K562 (cell line): ENCODE results near the gene P4HB. TPM values are rescaled to one million over a fixed set of nuclear protein-coding genes. Genes with fewer than 3 reads are reported as not detected.

ENCODE experiments used
- ATAC-seq: fragments of 200-7000 bp; cut with Tn5 transposase; 3 replicates; pipeline ENCODE4 v1.9.1; 2020; ENCODE audit warnings: moderate library complexity
- BruUV-seq: library from RNA; stranded (reverse); fragments of 400-500 nt; replicated peaks from 2 replicates; lab custom pipeline; 2021; lab: Mats Ljungman, UMichigan
- CTCF ChIA-PET: fragments of 300-600 bp; formaldehyde crosslinking; extraction: SDS; loops from one replicate; lab custom pipeline; 2021; ENCODE audit warnings: low intra/inter-chr PET ratio; lab: Yijun Ruan, JAX
- POLR2A ChIA-PET: fragments of 300-600, 350-650 bp; sonication (Branson Sonifier 250); formaldehyde crosslinking; extraction: SDS; loops from one replicate; lab custom pipeline; 2021; ENCODE audit warnings: antibody characterized with exemption, inconsistent platforms; lab: Yijun Ruan, JAX
- DNase-seq, 4 experiments: peaks; one replicate each; pipeline versions ENCODE4 v3.0.0 to v3.0.0-alpha.2; 2011 to 2018; ENCODE audit warnings: low spot score in 3 of 4, mixed read lengths in 3 of 4; ENCODE audit errors: extremely low read depth in 1 of 4
- FAIRE-seq: peaks from 2 replicates; lab custom pipeline; 2011; peaks lifted over from hg19 to GRCh38; lab: Jason Lieb, UNC
- H2AFZ ChIP-seq: 2 replicates; pipeline ENCODE4 v1.6.0; 2011; ENCODE audit warnings: low read depth, low read length, control low read depth, inconsistent platforms
- H3K27ac ChIP-seq: fragments of 200-600 bp; 3 replicates; pipeline ENCODE4 v1.8.0; 2011; ENCODE audit warnings: low read depth, mild to moderate bottlenecking, control low read depth, inconsistent platforms, low read length, moderate library complexity, mixed read lengths; ENCODE audit errors: extremely low read depth
- H3K27me3 ChIP-seq, 2 experiments: fragments of 300-600 bp in 1 of 2; 2 replicates in 1 of 2; 3 replicates in 1 of 2; pipeline versions ENCODE4 v1.6.0 to v1.8.0; 2011; ENCODE audit warnings: inconsistent platforms in 2 of 2, low read length in 2 of 2, mild to moderate bottlenecking in 1 of 2, mixed read lengths in 1 of 2, moderate library complexity in 1 of 2; ENCODE audit not compliant: control insufficient read depth in 2 of 2, insufficient read depth in 2 of 2
- H3K36me3 ChIP-seq: fragments of 300-600 bp; 3 replicates; pipeline ENCODE4 v1.8.0; 2011; ENCODE audit warnings: mild to moderate bottlenecking, low read length, inconsistent platforms; ENCODE audit not compliant: control insufficient read depth, insufficient read depth
- H3K4me1 ChIP-seq, 2 experiments: fragments of 200-600 bp in 1 of 2; replicated peaks in 1 of 2; 2 replicates in 1 of 2; 3 replicates in 1 of 2; pipeline versions ENCODE4 v1.5.1 to v1.8.0; 2011; ENCODE audit warnings: inconsistent platforms in 2 of 2, low read length in 2 of 2, mild to moderate bottlenecking in 1 of 2, mixed read lengths in 1 of 2, moderate library complexity in 1 of 2; ENCODE audit not compliant: control insufficient read depth in 2 of 2, insufficient read depth in 2 of 2
- H3K4me2 ChIP-seq: 2 replicates; pipeline ENCODE4 v1.6.1; 2011; ENCODE audit warnings: low read length, control low read depth, inconsistent platforms, mixed read lengths; ENCODE audit not compliant: insufficient read depth
- H3K4me3 ChIP-seq: fragments of 200-600 bp; sonication (generic), shearing (Covaris generic); 2 replicates; pipeline ENCODE4 v1.5.1; 2016; ENCODE audit warnings: control low read depth, inconsistent platforms
- H3K79me2 ChIP-seq: fragments of 200-600 bp; 3 replicates; pipeline ENCODE4 v1.8.0; 2011; ENCODE audit warnings: low read length, inconsistent platforms; ENCODE audit not compliant: control insufficient read depth, insufficient read depth
- H3K9ac ChIP-seq, 2 experiments: 2 replicates each; pipeline versions ENCODE4 v1.6.0 to v1.6.1; 2011; ENCODE audit warnings: low read depth in 2 of 2, low read length in 2 of 2, control low read depth in 1 of 2, inconsistent platforms in 1 of 2, mild to moderate bottlenecking in 1 of 2, mixed read lengths in 1 of 2; ENCODE audit not compliant: insufficient read depth in 1 of 2
- H3K9me1 ChIP-seq: one replicate; pipeline ENCODE4 v1.6.0; 2011; ENCODE audit warnings: inconsistent platforms, mild to moderate bottlenecking, low read length, moderate library complexity; ENCODE audit not compliant: control insufficient read depth, insufficient read depth
- H3K9me3 ChIP-seq: replicated peaks from 2 replicates; pipeline ENCODE4 v1.5.1; 2011; ENCODE audit warnings: low read depth, low read length, inconsistent platforms; ENCODE audit not compliant: control insufficient read depth, insufficient read depth
- H4K20me1 ChIP-seq: replicated peaks from 2 replicates; pipeline ENCODE4 v1.6.1; 2011; ENCODE audit warnings: low read length, inconsistent platforms, mixed read lengths; ENCODE audit not compliant: control insufficient read depth, insufficient read depth
- YY1 ChIP-seq, 3 experiments: IDR thresholded peaks; 2 replicates each; pipeline ENCODE4 v1.6.1; 2011; ENCODE audit warnings: low read length in 2 of 3, mild to moderate bottlenecking in 2 of 3, moderate library complexity in 2 of 3, borderline replicate concordance in 1 of 3, control low read depth in 1 of 3, low read depth in 1 of 3; ENCODE audit not compliant: insufficient read depth in 3 of 3, insufficient replicate concordance in 2 of 3, control insufficient read depth in 1 of 3, insufficient read length in 1 of 3; ENCODE audit errors: extremely low read depth in 1 of 3
- WGBS: fragments of 100-300 bp; shearing (Covaris generic); methylation state at CpG from one replicate; pipeline ENCODE4 v1.1.6; 2016; ENCODE audit warnings: low coverage, mixed read lengths; ENCODE audit not compliant: insufficient coverage; ENCODE audit errors: missing lambda C conversion rate; 5-methylcytosine and 5-hydroxymethylcytosine counted together
- in situ Hi-C: fragments of 300-500 bp; cut with MboI; formaldehyde crosslinking; loops from 4 replicates; pipeline ENCODE4 v1.15.0; 2018; ENCODE audit warnings: inconsistent platforms, mixed read lengths
- intact Hi-C: fragments of 100-400 bp; cut with micrococcal nuclease; formaldehyde crosslinking; loops from 2 replicates; pipeline ENCODE4 v1.14.2; 2022
- polyA plus RNA-seq, 8 experiments: library from polyadenylated mRNA; depleted of rRNA in 4 of 8; stranded (reverse) in 5 of 8; unstranded in 3 of 8; fragments of >200 nt; fragmentation: Nextera tagmentation in 2 of 8; fragmentation: Illumina TruSeq in 1 of 8; extraction: Ambion mirVana in 2 of 8; extraction: Trizol in 1 of 8; gene quantifications; 2 replicates each; pipeline versions ENCODE4 v1.2.1 to v1.2.3, GENCODE V29; 2011 to 2014; ENCODE audit warnings: inconsistent platforms in 1 of 8, missing spikeins in 1 of 8
- total RNA-seq, 7 experiments: library from RNA; depleted of rRNA in 6 of 7; stranded (reverse); fragments of >200 nt in 6 of 7; fragmentation: Illumina TruSeq in 2 of 7; extraction: Trizol in 2 of 7; gene quantifications; 2 replicates each; pipeline versions ENCODE4 v1.2.1 to v1.2.3, GENCODE V29; 2011 to 2021; ENCODE audit warnings: low replicate concordance in 1 of 7
- TF ChIP-seq, protein P1 (sequence below), 2 experiments: IDR thresholded peaks; 2 replicates each; pipeline ENCODE4 v1.6.1; 2011; ENCODE audit warnings: borderline replicate concordance in 1 of 2, control low read depth in 1 of 2, low read depth in 1 of 2, low read length in 1 of 2, mild to moderate bottlenecking in 1 of 2, mixed read lengths in 1 of 2, moderate library complexity in 1 of 2; ENCODE audit not compliant: insufficient read depth in 1 of 2, insufficient read length in 1 of 2, poor library complexity in 1 of 2, severe bottlenecking in 1 of 2; ENCODE audit errors: extremely low read depth in 1 of 2
- TF ChIP-seq, protein P2 (sequence below): sonication (generic); formaldehyde crosslinking; IDR thresholded peaks from 2 replicates; pipeline ENCODE4 v1.8.0; 2022; ENCODE audit warnings: missing genetic modification reagents, mild to moderate bottlenecking, moderate library complexity, borderline replicate concordance
- TF ChIP-seq, protein P3 (sequence below): fragments of 250-450 bp; sonication (Bioruptor Pico); IDR thresholded peaks from 2 replicates; pipeline ENCODE4 v1.5.0; 2021; ENCODE audit warnings: mild to moderate bottlenecking, borderline replicate concordance

The P4HB gene
- total and polyA plus RNA-seq, 9 of the 15 experiments (the other 6 are each of a cell fraction or from before 2014, with no cell fraction given): 4.4 to 645 (median 325) TPM

DNA sequence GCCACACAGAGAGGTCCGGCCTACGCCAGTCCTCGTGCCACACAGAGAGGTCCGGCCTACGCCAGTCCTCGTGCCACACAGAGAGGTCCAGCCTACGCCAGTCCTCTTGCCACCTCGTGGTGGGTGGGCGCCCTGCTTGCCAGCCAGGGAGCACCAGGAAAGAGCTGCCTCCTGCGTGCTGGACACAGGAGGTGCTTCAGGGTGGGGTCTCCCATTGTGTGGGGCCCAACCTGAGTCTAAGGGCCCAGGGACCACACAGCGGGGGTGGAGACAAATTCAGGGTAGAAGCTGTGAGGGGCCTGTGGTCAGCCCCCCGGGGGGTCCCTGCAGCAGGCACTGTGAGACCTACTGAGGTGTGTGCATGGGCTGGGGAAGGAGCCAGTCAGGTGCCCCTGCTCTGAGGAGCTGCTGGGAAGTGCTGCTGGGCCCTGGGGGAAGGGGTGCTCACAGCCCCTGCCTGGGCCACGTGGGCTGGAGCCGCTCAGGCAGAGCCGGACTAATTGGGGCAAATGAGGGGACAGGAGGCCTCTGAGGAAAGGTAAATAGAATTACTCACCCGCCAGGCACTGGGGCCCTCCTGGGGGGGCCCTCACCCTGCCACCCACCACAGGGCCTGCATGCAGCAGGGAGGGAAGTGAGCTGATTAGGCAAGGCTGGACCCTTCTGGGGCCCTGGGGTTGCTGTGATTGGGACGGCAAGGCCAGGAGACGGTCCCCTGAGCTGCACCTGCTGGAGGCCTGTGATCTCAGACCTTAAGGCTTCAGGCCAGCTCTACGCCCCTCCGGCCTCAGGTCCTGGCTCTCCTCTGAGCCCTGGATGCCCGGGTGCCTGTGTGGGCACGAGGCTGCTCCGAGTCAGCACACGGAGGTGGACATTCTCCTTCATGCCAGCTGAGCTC, 45.3 kb downstream of the P4HB start (continued):
- TF ChIP-seq, protein P1, sequence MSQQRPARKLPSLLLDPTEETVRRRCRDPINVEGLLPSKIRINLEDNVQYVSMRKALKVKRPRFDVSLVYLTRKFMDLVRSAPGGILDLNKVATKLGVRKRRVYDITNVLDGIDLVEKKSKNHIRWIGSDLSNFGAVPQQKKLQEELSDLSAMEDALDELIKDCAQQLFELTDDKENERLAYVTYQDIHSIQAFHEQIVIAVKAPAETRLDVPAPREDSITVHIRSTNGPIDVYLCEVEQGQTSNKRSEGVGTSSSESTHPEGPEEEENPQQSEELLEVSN (IDR thresholded peaks at IDR 0.05; ENCODE audit: borderline replicate concordance in 1 of 2, extremely low read depth in 1 of 2, insufficient read depth in 1 of 2, insufficient read length in 1 of 2, low read depth in 1 of 2, low read length in 1 of 2, poor library complexity in 1 of 2, severe bottlenecking in 1 of 2): peak in 1 of 2 experiments; percentile 51

DNA sequence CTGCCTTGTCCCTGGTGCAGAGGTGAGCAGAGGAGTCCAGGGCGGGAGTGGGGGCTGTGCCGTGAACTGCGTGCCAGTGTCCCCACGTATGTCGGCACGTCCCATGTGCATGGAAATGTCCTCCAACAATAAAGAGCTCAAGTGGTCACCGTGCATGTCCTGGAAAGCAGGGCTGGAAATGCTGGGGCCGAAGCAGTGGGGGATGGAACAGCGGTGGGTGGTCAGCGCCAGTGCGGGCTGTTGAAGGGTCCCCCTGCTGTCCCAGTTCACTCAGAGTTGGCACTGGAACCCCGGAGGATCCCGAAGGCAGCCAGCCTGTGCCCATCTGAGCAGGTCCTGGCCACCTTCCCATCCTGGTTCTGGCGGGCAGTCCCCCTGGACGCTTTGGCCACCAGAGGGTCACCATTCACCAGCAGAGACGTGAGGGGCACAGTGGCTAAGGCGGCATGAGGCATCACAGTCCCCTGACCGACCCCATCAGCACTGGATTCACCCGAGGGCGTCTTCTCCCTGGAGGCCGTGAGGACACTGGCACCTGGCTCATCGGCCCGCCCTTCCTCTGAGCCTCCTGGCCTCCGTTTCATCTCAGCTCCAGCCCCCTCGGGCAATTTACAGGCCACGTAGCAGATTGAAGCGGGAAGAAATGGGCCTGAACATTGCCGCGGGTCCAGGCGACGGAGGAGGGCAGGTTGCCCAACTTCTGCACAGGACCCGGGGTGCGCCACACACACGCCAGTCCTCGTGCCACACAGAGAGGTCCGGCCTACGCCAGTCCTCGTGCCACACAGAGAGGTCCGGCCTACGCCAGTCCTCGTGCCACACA, 46.3 kb downstream of the P4HB start:
- Histone ChIP-seq H3K9me1 (peaks cover 2% of the 10 kb centered on the region), H3K9ac (peak overlapping the region in 1 of 2 experiments; percentile 20; a peak in 2 of 4 replicates), H3K79me2 (no peaks in the 10 kb centered on the region), H3K4me2 (no peak overlapping the region), H4K20me1 (peaks cover 4% of the 10 kb centered on the region), H3K27ac (no peak overlapping the region), H3K27me3 (peaks cover 3 to 35% of the 10 kb centered on the region in 2 experiments; a peak in 4 of 5 replicates), H3K9me3 (no peaks in the 10 kb centered on the region), H3K4me3 (no peak overlapping the region), H3K4me1 (peaks cover 4 to 70% of the 10 kb centered on the region in 2 experiments; a peak in 4 of 5 replicates), H3K36me3 (no peaks in the 10 kb centered on the region), H2AFZ (no peak overlapping the region)
- no TSS peak for BruUV-seq
- FAIRE-seq (no peak), DNase-seq (no peak), ATAC-seq (no peak)
- intact Hi-C loops (no loop called here), in situ Hi-C loops (no loop called here)
- 43% methylated on average over 22 of the region's 41 CpGs for WGBS
- ChIA-PET POLR2A (interaction anchor here (0.6 to 0.7 kb wide), 2 partner anchors 11 to 122 kb away, joined by 3 read pairs; no protein-coding TSS in a partner anchor), CTCF (no interaction called here)
- TF ChIP-seq, protein P2, sequence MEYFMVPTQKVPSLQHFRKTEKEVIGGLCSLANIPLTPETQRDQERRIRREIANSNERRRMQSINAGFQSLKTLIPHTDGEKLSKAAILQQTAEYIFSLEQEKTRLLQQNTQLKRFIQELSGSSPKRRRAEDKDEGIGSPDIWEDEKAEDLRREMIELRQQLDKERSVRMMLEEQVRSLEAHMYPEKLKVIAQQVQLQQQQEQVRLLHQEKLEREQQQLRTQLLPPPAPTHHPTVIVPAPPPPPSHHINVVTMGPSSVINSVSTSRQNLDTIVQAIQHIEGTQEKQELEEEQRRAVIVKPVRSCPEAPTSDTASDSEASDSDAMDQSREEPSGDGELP: no peak
- no peak for TF ChIP-seq YY1 (IDR thresholded peaks at IDR 0.05; ENCODE audit: borderline replicate concordance in 1 of 3, control insufficient read depth in 1 of 3, extremely low read depth in 1 of 3, insufficient read depth in 3 of 3, insufficient read length in 1 of 3, insufficient replicate concordance in 2 of 3, low read depth in 1 of 3, low read length in 2 of 3)
- TF ChIP-seq, protein P3, sequence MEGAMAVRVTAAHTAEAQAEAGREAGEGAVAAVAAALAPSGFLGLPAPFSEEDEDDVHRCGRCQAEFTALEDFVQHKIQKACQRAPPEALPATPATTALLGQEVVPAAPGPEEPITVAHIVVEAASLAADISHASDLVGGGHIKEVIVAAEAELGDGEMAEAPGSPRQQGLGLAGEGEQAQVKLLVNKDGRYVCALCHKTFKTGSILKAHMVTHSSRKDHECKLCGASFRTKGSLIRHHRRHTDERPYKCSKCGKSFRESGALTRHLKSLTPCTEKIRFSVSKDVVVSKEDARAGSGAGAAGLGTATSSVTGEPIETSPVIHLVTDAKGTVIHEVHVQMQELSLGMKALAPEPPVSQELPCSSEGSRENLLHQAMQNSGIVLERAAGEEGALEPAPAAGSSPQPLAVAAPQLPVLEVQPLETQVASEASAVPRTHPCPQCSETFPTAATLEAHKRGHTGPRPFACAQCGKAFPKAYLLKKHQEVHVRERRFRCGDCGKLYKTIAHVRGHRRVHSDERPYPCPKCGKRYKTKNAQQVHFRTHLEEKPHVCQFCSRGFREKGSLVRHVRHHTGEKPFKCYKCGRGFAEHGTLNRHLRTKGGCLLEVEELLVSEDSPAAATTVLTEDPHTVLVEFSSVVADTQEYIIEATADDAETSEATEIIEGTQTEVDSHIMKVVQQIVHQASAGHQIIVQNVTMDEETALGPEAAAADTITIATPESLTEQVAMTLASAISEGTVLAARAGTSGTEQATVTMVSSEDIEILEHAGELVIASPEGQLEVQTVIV (CRISPR knock-in tag): no peak
